Trophoblast cell (in vitro differentiated cells and primary cell): ENCODE results near the gene FRS3.
"Not testable (repeated sequence)": the region's sequence is repeated elsewhere in the genome, so short reads cannot be mapped to it uniquely, and the experiment has no call there.

ENCODE experiments used
- DNase-seq, 2 donors: peaks; one replicate each; pipeline ENCODE4 v3.0.0-alpha.2; 2016
- H2AFZ ChIP-seq: 2 replicates; pipeline ENCODE4 v1.6.1; 2013; ENCODE audit warnings: low read length, moderate library complexity, mild to moderate bottlenecking; ENCODE audit not compliant: insufficient read depth, poor library complexity
- H2AK5ac ChIP-seq: 2 replicates; pipeline ENCODE4 v1.6.1; 2013; ENCODE audit warnings: mild to moderate bottlenecking, low read length
- H2BK120ac ChIP-seq: 2 replicates; pipeline ENCODE4 v1.6.1; 2013; ENCODE audit warnings: low read length, mild to moderate bottlenecking, moderate library complexity; ENCODE audit not compliant: insufficient read depth, poor library complexity
- H2BK12ac ChIP-seq: 2 replicates; pipeline ENCODE4 v1.6.1; 2013; ENCODE audit warnings: mild to moderate bottlenecking, low read length, moderate library complexity
- H2BK5ac ChIP-seq: 2 replicates; pipeline ENCODE4 v1.6.1; 2013; ENCODE audit warnings: low read length, low read depth, moderate library complexity, mild to moderate bottlenecking; ENCODE audit not compliant: poor library complexity
- H3K14ac ChIP-seq: 2 replicates; pipeline ENCODE4 v1.6.1; 2013; ENCODE audit warnings: mild to moderate bottlenecking, low read length
- H3K18ac ChIP-seq: 2 replicates; pipeline ENCODE4 v1.6.1; 2013; ENCODE audit warnings: mild to moderate bottlenecking, low read length
- H3K23ac ChIP-seq: 2 replicates; pipeline ENCODE4 v1.6.1; 2013; ENCODE audit warnings: low read length
- H3K27ac ChIP-seq: 2 replicates; pipeline ENCODE4 v1.5.1; 2013; ENCODE audit warnings: low read depth, mild to moderate bottlenecking, inconsistent platforms, low read length, moderate library complexity
- H3K27me3 ChIP-seq: 2 replicates; pipeline ENCODE4 v1.6.1; 2013; ENCODE audit warnings: inconsistent platforms, mild to moderate bottlenecking, low read length, moderate library complexity; ENCODE audit not compliant: insufficient read depth
- H3K36me3 ChIP-seq, 2 experiments: 1 replicate in 1 of 2; 2 replicates in 1 of 2; pipeline ENCODE4 v1.6.1; 2013; ENCODE audit warnings: low read length in 2 of 2, mild to moderate bottlenecking in 2 of 2, moderate library complexity in 1 of 2; ENCODE audit not compliant: insufficient read depth in 2 of 2, control insufficient read depth in 1 of 2
- H3K4ac ChIP-seq: 2 replicates; pipeline ENCODE4 v1.6.1; 2013; ENCODE audit warnings: low read depth, mild to moderate bottlenecking, low read length, moderate library complexity
- H3K4me1 ChIP-seq, 2 experiments: 1 replicate in 1 of 2; 2 replicates in 1 of 2; pipeline ENCODE4 v1.6.1; 2013; ENCODE audit warnings: low read length in 2 of 2, mild to moderate bottlenecking in 2 of 2, moderate library complexity in 1 of 2; ENCODE audit not compliant: insufficient read depth in 2 of 2, control insufficient read depth in 1 of 2
- H3K4me2 ChIP-seq: 2 replicates; pipeline ENCODE4 v1.6.1; 2013; ENCODE audit warnings: inconsistent platforms, mild to moderate bottlenecking, low read length, moderate library complexity
- H3K4me3 ChIP-seq: 2 replicates; pipeline ENCODE4 v1.5.1; 2013; ENCODE audit warnings: mild to moderate bottlenecking, low read depth, low read length, inconsistent platforms
- H3K79me1 ChIP-seq: one replicate; pipeline ENCODE4 v1.6.1; 2013; ENCODE audit warnings: low read length
- H3K79me2 ChIP-seq: 2 replicates; pipeline ENCODE4 v1.6.1; 2013; ENCODE audit warnings: low read length, mild to moderate bottlenecking; ENCODE audit not compliant: control insufficient read depth, insufficient read depth, poor library complexity
- H3K9ac ChIP-seq: 2 replicates; pipeline ENCODE4 v1.6.1; 2013; ENCODE audit warnings: mild to moderate bottlenecking, low read length
- H3K9me3 ChIP-seq: 2 replicates; pipeline ENCODE4 v1.6.1; 2013; ENCODE audit warnings: low read depth, mild to moderate bottlenecking, control low read depth, inconsistent platforms, low read length; ENCODE audit not compliant: insufficient read depth
- H4K12ac ChIP-seq: 2 replicates; pipeline ENCODE4 v1.6.1; 2013; ENCODE audit warnings: low read depth, mild to moderate bottlenecking, low read length, moderate library complexity
- H4K8ac ChIP-seq: 2 replicates; pipeline ENCODE4 v1.6.1; 2013; ENCODE audit warnings: low read depth, mild to moderate bottlenecking, low read length, moderate library complexity
- H4K91ac ChIP-seq: one replicate; pipeline ENCODE4 v1.6.1; 2013; ENCODE audit warnings: low read depth, mild to moderate bottlenecking, low read length, moderate library complexity
- WGBS: extraction: QIAGEN DNeasy Blood & Tissue Kit; methylation state at CpG from one replicate; pipeline ENCODE4 v1.1.7; 2013; ENCODE audit warnings: missing lambda C conversion rate; ENCODE audit not compliant: insufficient read length, insufficient coverage; ENCODE audit errors: extremely low coverage; 5-methylcytosine and 5-hydroxymethylcytosine counted together

The FRS3 gene

DNA sequence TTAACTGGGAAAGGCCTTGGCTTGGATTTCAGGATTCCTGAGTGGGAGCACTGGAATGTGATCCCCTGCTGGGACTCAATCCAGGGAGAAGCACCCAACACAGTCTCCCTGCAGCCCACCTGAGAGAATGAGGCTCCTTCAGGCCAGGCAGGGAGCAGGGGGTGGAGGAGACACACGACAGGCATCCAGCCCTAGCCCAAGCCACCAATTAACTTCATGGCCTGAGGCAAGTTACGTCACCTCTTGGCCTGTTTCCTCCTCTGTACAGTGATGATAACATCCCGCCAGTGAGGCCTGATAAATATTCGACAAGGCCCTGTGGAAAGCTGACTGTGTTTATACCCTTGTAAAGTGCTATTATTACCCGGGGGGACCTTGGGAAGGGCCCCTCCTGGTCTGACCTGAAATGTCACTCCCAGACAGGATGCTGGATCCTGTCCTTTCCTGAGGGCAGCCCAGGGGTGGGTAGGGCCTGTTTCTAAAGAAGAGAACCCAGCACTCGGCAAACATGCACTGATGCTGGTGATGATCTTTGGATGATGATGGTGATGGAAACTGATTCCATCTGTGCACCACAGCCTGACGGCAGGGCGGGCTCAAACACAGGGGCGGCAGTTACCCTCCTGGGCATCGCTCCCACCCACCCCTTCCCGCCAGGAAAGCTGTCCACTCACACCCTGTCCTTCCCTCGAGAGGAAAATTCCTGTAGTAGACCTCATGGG is 12.4 kb downstream of the FRS3 start:
- peak overlapping the region; percentile 79 for H2BK120ac ChIP-seq
- peak overlapping the region; percentile 55 for H4K8ac ChIP-seq
- no CpG with 5 or more reads among the region's 12 CpGs for WGBS
- H3K36me3 ChIP-seq = peaks cover 17 to 18% of the 10 kb centered on the region in 2 experiments
- no peak overlapping the region for H2AFZ ChIP-seq
- H3K79me1 ChIP-seq = peaks cover 22% of the 10 kb centered on the region
- no peak overlapping the region for H3K9ac ChIP-seq
- no peak overlapping the region for H3K4me3 ChIP-seq
- H3K27ac ChIP-seq = peak overlapping the region; percentile 83
- H4K91ac ChIP-seq = peak overlapping the region; percentile 92
- H2AK5ac ChIP-seq = peak overlapping the region; percentile 65
- H3K18ac ChIP-seq = peak overlapping the region; percentile 69
- peak overlapping the region; percentile 42 for H2BK12ac ChIP-seq
- H4K12ac ChIP-seq = no peak overlapping the region
- no peak overlapping the region for H3K23ac ChIP-seq
- peak overlapping the region; percentile 38 for H3K4me2 ChIP-seq
- peak; percentile 97 to 99 for DNase-seq
- H3K4me1 ChIP-seq = peaks cover 25 to 30% of the 10 kb centered on the region in 2 experiments
- peak overlapping the region; percentile 71 for H3K14ac ChIP-seq
- peak overlapping the region; percentile 81 for H2BK5ac ChIP-seq
- H3K9me3 ChIP-seq = no peaks in the 10 kb centered on the region
- peak overlapping the region; percentile 28 for H3K4ac ChIP-seq
- H3K79me2 ChIP-seq = peaks cover 4% of the 10 kb centered on the region
- H3K27me3 ChIP-seq = no peaks in the 10 kb centered on the region

DNA sequence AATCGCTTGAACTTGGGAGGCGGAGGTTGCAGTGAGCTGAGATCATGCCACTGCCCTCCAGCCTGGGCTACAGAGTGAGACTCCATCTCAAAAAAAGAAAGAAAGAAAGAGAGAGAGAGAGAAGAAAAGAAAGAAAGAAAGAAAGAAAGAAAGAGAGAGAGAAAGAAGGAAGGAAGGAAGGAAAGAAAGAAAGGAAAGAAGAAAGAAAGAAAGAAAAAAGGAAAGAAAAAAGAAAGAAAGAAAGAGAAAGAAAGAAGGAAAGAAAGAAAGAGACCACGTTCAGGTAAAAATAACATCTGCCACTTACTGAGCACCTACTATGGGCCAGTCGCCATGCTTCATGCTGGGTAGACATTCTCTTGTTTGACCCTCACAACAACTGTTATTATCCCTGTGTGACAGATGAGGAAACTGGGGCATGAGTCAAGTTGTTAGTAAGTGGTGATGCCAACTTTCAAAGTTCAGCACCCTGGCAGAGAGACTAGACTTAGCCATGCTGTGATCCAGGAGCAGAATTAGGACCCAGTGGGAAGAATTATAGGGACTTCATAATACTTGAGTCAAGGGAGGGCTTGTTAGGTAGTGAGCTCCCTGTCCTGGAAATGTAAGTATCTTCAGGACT is 13.5 kb downstream of the FRS3 start:
- H3K27me3 ChIP-seq, H3K36me3 ChIP-seq, H3K18ac ChIP-seq, H2BK120ac ChIP-seq, H3K23ac ChIP-seq, H3K79me2 ChIP-seq, H3K4me2 ChIP-seq, H4K12ac ChIP-seq, H3K14ac ChIP-seq, H2BK5ac ChIP-seq, H3K9ac ChIP-seq, H4K8ac ChIP-seq, H3K4ac ChIP-seq, H2AK5ac ChIP-seq, H3K4me3 ChIP-seq, H2AFZ ChIP-seq, H3K9me3 ChIP-seq, DNase-seq: not testable (repeated sequence)
- no CpG with 5 or more reads among the region's 4 CpGs for WGBS
- H3K27ac ChIP-seq = peak overlapping the region; percentile 55
- H3K79me1 ChIP-seq = peaks cover 22% of the 10 kb centered on the region
- peak overlapping the region; percentile 76 for H4K91ac ChIP-seq
- H3K4me1 ChIP-seq = peaks cover 25 to 30% of the 10 kb centered on the region in 2 experiments
- H2BK12ac ChIP-seq = peak overlapping the region; percentile 6

DNA sequence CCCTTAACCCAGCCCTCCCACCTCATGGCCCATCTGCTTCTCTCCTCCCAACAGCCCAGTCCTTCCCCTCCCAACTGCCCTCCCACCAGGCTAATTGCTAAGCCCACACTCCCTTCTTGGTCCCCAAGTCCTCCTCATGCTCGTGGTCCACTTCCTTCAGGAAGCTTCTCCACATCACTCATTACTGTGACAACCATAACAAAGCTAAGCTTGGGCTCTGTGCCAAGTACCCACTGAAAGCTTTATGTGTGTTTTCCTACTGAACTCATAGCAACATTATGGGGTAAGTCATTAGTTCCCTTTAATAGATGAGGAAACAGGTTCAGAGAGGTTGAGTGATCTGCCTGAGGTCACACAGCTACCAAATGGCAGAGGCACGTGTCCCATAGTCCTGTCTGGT is 16.2 kb downstream of the FRS3 start:
- Histone ChIP-seq H2BK12ac (no peak overlapping the region), H3K14ac (no peak overlapping the region), H3K27me3 (no peaks in the 10 kb centered on the region), H3K9me3 (peaks cover 1% of the 10 kb centered on the region), H3K4ac (no peak overlapping the region), H2AFZ (no peak overlapping the region), H3K4me3 (peak overlapping the region; percentile 30), H3K9ac (no peak overlapping the region), H3K23ac (no peak overlapping the region), H3K27ac (no peak overlapping the region), H4K91ac (no peak overlapping the region), H4K12ac (no peak overlapping the region), H3K4me1 (peaks cover 35 to 40% of the 10 kb centered on the region in 2 experiments), H3K79me2 (peaks cover 3% of the 10 kb centered on the region), H3K18ac (no peak overlapping the region), H3K79me1 (peaks cover 28% of the 10 kb centered on the region), H4K8ac (no peak overlapping the region), H3K36me3 (no peaks in the 10 kb centered on the region), H3K4me2 (no peak overlapping the region), H2BK120ac (no peak overlapping the region), H2BK5ac (no peak overlapping the region), H2AK5ac (no peak overlapping the region)
- no CpG with 5 or more reads among the region's 2 CpGs for WGBS
- no peak for DNase-seq

DNA sequence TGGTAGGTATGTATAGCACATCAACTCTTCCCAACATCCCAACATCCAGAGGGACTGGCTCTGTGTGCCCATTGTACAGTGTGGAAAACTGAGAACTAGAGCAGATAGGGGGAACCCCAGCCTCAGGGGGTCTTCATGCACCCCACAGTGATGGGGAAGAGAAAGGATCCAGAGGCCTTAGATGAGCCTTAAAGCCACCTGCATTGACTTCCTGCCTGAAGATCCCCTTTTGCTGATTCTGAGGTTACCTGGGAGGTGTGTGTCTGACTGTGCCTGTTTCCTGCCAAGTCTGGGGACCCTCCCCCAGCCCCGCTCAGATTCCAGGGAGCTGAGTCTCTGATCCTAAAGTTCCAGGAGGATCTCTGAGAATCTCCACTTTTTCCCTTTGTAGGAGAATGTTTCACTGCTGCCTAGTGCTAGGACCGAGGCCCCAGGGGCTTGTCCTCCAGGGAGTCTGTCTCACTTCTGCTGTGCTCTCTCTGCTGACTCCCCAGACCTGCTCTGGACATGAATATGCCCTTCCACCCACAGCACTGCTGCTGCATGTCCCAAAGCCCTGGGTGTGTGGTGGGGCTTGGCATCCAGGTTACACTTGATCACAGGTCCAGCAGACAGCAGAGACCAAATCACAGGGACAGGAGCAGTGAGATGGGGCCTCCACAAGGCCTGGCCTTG is 19.7 kb downstream of the FRS3 start:
- Histone ChIP-seq H3K9ac (no peak overlapping the region), H3K36me3 (no peaks in the 10 kb centered on the region), H3K4me1 (peaks cover 28 to 30% of the 10 kb centered on the region in 2 experiments), H2AK5ac (no peak overlapping the region), H3K79me2 (no peaks in the 10 kb centered on the region), H4K12ac (no peak overlapping the region), H2BK120ac (peak overlapping the region; percentile 60), H2BK5ac (peak overlapping the region; percentile 5), H4K91ac (peak overlapping the region; percentile 36), H3K4me2 (no peak overlapping the region), H4K8ac (no peak overlapping the region), H3K27me3 (no peaks in the 10 kb centered on the region), H3K27ac (peak overlapping the region; percentile 31), H3K14ac (peak overlapping the region; percentile 33), H3K4me3 (no peak overlapping the region), H2AFZ (no peak overlapping the region), H3K9me3 (peaks cover 4% of the 10 kb centered on the region), H3K79me1 (peaks cover 14% of the 10 kb centered on the region), H3K23ac (no peak overlapping the region), H3K4ac (no peak overlapping the region), H2BK12ac (peak overlapping the region; percentile 75), H3K18ac (peak overlapping the region; percentile 28)
- WGBS = no CpG with 5 or more reads among the region's 2 CpGs
- no peak for DNase-seq
